UCSD-AML1 (cell line): ENCODE results near the gene PRAMEF5.
"Not testable (repeated sequence)": the region's sequence is repeated elsewhere in the genome, so short reads cannot be mapped to it uniquely, and the experiment has no call there.

Experiments used
- DNase-seq: peaks from one replicate; lab custom pipeline; 2025; ENCODE audit not compliant: unreplicated experiment; lab: John Stamatoyannopoulos, UW

PRAMEF5 gene

DNA sequence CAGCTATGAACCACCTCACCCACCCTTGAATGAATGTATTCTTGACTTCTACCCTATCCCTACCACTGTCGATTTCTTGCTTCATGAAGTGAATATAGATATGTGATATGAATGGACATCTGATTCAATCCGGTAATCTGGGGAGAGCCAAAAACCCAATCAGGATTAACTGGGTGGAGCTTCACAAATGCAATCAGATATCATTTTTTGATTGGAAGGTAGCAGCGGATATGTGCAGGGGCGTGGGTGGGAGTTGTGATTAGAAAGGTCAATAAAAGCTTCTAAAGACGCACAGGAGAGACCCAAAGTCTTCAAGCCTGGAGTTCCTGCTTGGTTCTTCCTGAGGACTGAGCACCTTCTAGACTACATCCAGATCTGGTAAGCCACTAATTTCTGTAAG, at the start of gene PRAMEF5:
Gene PRAMEF5, plus strand, starts transcription at position 301 of the 400 bp plus-strand sequence. CDS start 5,071 bp downstream, outside the sequence.
- not testable (repeated sequence) for DNase-seq

DNA sequence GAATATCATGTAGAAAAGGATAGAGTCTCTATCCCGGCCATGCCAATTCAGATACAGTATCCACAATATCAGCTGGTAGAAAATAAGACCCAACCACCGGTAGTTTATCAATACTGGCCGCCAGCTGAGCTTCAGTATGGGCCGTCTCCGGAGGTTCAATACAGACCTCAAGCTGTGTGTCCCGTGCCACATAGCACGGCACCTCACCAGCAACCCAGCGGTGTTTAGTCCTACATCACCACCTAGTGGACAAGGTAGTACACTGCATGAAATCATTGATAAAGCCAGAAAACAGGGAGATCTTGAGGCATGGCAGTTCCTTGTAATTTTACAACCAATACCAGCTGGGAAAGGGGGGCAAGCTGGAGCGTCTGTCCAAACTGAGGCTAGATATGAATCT, 45.3 kb upstream of the PRAMEF5 start:
- DNase-seq: not testable (repeated sequence)

DNA sequence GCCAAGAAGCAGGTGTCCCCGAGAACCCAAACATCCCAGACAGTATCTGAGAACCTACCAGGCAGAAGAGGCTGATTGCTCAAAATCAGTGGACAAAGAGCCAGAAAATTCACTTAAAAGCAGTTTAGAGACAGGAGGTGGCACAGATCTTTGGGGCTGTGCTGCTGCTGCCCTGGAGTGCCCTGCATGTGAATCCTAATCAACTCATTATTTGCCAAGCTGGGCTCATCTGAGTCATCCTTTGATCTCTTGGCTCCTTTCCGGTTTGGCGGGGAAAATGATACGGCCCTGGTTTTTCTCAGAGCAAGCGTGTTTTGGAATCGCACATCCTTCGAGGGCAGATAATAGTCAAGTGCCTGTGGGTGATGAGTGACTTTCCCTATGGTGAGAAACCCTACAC, 37.4 kb upstream of the PRAMEF5 start:
- DNase-seq: not testable (repeated sequence)

DNA sequence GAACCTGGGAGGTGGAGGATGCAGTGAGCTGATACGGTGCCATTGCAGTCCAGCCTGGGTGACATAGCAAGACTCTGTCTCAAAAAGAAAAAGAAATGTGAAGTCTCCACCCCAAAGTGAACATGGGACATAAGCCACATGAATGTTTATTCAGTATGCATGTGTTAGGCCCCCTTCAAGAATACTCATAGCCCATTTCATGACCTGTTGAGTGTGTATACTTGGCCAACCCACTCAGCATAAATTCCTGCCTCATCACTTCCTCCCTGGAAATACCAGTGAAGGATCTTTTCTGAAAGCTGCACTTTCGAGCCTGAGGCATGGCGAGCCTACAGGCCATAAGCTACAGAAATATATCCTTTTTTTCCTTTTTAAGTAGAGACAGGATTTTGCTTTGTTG, 34.8 kb upstream of the PRAMEF5 start:
- DNase-seq: not testable (repeated sequence)

DNA sequence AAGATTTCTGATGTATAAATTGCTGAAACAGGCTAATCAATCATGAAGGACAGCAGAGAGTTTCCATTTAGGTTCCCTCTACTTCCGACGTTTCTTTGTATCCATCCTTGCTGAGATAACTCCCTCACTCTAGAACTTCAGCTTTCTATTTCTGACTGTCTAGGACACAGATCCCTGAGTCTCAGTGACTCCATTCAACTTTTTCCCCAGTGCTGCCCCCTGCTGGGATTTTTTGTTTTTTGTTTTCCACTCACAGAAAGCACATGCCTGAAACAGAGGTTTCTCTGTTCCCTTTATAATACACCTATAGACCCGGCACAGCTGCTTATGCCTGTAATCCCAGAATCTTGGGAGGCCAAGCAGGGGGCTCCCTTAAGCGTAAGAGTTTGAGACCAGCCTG, 31.2 kb upstream of the PRAMEF5 start:
- not testable (repeated sequence) for DNase-seq

DNA sequence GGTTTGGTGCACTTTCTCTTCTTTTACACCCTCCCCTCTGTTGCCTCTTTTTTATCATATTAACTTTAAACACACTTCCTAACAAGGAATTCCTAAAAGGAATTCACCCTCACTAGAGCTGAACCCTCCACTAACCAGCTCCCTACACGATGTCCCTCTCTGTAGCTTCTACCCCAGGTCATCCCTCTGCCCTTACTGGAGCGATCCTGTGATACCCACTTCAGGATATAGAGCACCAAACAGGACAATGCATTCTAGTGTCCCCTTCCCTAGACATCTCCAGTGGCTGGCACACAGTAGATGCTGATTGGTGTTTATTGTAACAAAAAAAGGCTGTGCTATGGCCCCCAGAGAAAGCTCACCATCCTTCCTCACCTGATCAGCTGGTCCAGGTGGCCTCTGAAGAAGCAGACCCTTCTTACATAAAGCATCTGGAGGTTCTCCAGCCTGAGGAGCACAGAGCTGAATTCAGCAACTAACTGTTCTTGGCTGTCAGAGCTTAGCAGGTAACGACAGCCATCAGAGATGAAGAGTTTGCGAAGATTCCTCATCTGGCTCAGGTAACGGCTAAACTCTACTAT, 29.4 kb upstream of the PRAMEF5 start:
- no peak for DNase-seq

DNA sequence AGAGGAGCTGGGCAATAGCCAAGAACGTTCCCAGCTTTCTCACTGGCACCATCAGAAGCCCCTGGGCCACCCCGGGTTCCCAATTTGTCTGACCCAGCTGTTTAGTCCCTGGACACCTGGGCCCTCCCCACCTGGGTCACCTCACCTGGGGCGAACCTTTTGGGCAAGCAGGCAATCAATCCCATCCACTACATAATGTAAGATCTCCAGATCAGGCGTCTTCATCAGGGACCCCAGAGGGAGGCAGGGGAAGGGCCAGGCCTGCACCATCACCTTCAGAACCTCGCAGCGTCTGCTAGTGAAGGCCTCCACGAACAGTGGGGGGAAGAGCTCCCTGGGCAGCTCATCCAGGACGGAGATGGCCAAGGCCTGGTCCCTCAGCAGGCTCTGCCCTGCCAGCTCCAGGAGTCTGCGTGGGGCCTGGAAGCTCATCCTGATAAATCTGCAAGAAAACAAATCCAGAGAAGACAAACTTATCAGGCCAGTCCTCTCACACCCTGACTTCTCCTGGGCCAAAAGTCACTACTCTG, 28.3 kb upstream of the PRAMEF5 start, which contains the start of gene PRAMEF18:
Gene PRAMEF18, minus strand, starts transcription at position 480 of the 530 bp plus-strand sequence. Its CDS starts 48 bp downstream, at position 432.
- not testable (repeated sequence) for DNase-seq

DNA sequence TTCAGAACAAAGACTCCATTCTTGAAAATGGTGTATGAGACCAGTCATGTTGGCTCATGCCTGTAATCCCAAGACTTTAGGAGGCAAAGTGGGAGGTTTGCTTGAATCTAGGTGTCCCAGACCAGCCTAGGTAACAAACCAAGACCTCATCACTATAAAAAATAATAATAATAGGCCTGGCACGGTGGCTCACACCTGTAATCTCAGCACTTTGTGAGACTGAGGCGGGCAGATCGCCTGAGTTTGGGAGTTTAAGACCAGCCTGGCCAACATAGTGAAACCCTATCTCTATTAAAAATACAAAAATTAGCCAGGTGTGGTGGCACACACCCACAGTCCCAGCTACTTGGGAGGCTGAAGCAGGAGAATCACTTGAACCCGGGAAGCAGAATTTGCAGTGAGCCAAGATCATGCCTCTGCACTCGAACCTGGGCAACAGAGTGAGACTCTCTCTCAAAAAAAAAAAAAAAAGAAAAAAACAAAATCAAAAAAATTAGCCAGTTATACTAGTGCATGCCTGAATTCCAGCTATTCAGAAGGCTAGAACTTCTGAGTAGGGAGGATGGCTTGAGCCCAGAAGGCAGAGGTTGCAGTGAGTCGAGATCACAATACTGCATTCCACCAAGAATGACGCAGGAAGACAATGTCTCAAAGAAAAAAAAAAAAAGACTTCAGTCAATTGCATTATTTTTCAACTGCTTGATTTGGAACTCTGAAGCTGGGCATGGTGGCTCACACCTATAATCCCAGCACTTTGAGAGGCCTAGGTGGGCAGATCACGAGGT, 26.5 kb upstream of the PRAMEF5 start:
- DNase-seq: not testable (repeated sequence)

DNA sequence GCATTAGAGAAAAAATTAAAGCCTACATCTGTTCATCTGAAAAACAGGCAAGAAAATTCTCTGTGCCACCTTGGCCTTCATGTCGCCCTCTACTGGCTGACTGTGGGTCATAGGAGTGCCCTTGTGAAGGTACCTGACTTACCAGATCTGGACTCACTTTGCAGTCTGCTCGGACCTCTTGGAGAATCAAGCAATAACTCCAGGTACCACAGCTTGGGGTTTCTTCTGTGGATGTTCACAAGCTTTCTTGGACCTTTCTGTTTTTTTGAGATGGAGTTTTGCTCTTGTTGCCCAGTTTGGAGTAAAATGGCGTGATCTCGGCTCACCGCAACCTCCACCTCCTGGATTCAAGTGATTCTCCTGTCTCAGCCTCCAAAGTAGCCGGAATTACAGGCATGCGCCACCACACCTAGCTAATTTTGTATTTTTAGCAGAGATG, 25.6 kb upstream of the PRAMEF5 start:
- DNase-seq: peak; percentile 39

DNA sequence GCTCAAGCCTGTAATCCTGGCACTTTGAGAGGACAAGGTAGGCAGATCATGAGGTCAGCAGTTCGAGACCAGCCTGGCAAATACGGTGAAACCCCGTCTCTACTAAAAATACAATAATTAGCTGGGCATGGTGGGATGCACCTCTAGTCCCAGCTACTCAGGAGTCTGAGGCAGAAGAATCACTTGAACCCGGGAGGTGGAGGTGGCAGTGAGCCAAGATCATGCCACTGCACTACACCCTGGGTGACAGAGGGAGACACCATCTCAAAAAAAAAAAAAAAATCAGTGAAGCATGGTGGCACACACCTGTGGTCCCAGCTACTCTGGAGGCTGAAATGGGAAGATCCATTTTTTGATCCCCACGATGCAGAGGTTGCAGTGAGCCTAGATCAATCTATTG, 23.9 kb upstream of the PRAMEF5 start:
- not testable (repeated sequence) for DNase-seq

DNA sequence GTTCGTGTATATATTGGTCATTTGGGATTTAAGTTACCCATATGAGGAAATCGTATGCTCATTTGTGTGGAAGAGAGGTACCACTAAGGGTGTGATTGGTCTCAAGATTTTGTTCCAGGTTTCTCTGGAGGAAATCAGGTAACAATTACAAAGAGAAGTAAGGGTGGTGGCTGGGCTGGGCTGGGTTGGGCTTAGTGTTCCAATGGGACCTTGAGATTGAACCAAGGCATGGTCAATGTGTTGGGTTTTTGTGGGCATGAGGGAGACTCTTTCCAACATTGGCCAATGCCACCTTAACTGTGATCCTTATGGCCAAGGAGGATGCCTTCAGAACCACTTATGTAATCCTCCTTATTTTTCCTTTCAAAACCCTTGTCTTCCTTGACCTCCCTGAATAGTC, 23.4 kb upstream of the PRAMEF5 start:
- DNase-seq: not testable (repeated sequence)

DNA sequence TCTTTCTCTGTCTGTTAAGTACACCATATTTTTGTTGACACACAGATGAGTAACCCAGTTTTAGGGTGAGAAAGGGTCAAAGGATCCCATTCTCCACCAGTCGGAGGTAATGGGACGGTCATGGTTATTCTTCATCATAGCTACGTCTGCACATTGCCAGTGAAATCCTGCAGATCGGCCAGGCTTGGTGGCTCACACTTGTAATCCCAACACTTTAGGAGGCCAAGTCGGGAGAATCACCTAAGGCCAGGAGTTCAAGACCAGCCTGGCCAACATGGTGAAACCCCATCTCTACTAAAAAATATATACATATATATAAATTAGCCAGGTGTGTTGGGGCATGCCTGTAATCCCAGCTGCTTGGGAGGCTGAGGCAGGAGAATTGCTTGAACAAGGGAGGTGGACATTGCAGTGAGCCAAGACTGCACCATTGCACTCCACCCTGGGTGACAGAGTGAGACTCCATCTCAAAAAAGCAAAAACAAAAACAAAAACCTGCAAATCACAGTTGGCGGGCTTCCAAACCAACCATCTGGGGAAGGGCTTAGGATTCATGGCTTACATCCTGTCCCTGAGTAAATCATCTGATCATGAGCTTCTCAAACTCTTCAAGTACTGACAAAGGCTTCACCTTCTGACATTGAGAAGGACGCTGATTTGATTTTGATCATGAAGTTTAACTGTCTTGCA, 22.8 kb upstream of the PRAMEF5 start:
- DNase-seq: not testable (repeated sequence)

DNA sequence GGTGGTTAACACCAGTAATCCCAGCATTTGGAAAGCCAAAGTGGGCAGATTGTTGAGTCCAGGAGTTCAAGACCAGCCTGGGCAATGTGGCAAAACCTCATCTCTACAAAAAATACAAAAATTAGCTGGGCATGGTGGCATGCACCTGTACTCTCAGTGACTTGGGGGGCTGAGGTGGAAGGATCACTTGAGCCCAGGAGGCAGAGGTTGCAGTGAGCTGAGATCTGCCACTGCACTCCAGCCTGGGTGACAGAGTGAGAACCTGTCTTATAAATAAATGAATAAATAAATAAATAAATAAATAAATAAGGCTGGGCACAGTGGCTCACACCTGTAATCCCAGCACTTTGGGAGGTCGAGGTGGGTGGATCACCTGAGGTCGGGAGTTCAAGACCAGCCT, 21.9 kb upstream of the PRAMEF5 start:
- not testable (repeated sequence) for DNase-seq

DNA sequence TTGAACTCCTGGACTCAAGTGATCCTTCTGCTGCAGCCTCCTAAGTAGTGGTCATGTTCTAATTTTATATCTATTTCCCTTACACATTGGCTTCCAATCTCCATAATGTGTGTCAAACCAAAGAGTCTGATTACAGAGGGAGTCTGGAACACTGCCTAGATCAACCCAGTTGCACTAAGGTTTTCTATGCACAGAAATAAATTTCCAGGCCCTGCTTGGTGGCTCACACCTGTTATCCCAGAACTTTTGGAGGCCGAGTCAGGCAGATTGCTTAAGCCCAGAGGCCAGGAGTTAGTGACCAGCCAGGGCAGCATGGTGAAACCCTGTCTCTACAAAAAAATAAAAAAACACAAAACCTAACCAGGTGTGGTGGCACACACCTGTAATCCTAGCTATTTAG, 19.9 kb upstream of the PRAMEF5 start:
- not testable (repeated sequence) for DNase-seq

DNA sequence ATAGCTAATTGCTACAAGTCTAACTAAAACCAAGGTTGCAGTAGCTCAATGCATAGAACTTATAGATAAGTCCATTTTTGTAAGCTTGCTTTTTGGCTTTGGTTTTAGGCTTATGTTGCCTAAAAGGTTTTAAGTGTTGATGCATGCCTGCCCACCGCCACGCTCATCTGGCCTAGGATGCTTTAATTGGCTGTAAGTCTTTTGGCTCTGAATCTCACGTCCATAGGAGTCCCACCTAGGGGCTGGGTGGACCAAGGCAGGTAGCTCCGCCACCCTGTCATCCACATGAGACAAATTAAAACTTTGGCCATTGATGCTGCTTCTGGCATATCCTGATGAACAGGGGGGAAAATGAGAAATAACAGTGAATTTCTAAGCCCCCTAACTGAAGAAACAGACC, 16.4 kb upstream of the PRAMEF5 start:
- not testable (repeated sequence) for DNase-seq

DNA sequence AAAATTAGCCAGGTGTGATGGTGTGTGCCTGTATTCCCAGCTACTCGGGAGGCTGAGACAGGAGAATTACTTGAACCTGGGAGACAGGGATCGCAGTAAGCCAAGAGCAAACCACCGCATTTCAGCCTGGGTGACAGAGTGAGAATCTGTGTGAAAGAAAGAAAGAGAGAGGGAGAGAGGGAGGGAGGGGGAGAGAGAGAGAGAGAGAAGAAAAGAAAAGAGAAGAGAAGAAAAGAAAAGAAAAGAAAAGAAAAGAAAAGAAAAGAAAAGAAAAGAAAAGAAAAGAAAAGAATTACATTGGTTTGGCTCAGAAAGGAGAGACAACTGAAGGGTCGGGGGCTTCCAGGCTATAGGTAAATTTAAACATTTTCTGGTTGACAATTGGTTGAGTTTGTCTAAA, 14.4 kb upstream of the PRAMEF5 start:
- not testable (repeated sequence) for DNase-seq

DNA sequence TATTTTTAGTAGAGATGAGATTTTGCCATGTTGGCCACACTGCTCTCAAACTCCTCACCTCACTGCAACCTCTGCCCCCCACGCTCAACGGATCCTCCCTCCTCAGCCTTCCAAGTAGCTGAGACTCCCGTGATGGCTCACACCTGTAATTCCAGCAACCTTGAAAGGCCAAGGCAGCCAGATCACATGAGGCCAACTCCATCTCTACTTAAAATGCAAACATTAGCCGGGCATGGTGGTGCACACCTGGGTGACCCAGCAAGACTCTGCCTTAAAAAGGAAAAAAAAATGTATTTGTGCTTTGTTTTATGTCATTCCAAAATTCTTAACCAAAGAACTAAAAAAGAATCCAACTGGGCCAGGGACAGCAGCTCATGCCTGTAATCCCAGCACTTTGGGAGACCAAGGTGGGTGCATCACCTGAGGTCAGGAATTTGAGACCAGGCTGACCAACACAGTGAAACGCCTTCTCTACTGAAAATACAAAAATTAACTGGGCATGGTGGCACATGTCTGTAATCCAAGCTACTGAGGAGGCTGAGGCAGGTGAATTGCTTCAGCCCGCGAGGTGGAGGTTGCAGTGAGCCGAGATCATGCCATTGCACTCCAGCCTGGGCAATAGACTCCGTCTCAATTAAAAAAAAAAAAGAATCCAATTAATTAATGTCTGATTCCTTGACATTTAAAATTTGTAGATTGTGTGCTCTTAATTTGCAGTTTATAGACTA, 10.3 kb upstream of the PRAMEF5 start:
- DNase-seq: not testable (repeated sequence)

DNA sequence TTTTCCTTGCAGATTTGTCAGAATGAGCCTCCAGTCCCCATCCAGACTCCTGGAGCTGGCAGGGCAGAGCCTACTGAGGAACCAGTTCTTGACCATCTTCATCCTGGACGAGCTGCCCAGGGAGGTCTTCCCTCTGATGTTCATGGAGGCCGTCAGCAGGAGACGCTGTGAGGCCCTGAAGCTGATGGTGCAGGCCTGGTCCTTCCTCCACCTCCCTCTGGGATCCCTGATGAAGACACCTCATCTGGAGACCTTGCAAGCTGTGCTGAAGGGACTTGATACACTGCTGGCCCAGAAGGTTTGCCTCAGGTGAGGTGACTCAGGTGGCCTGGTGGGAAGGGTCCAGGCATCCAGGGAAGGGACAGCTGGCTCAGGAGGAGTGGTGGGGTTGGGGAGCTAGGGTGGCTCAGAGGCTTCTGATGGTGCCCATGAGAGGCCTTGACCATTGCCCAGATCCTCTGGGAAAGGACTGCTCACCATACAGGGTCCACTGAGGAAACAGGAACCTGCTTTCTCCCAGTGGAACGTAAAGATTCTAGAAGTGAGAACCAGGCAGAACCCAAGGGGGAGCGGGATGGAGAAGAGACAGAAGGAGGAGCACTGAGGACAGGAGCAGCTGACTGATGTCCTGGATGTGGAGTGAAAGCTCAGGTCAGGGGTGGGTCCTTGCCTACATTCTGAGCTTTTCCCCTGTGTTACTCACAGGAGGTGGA, 8.0 kb upstream of the PRAMEF5 start:
- DNase-seq: not testable (repeated sequence)

DNA sequence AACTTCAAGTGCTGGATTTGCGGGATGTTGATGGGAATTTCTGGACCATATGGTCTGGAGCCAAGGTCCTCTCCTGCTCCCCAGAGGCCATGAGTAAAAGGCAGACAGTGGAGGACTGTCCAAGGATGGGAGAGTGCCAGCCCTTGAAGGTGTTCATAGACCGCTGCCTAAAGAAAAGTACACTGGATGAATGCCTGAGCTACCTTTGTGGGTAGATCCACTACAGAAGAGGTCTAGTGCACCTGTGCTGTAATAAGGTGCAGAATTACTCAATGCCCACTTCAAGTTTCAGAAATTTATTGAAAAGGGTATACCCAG, 7.5 kb upstream of the PRAMEF5 start:
- DNase-seq: not testable (repeated sequence)

DNA sequence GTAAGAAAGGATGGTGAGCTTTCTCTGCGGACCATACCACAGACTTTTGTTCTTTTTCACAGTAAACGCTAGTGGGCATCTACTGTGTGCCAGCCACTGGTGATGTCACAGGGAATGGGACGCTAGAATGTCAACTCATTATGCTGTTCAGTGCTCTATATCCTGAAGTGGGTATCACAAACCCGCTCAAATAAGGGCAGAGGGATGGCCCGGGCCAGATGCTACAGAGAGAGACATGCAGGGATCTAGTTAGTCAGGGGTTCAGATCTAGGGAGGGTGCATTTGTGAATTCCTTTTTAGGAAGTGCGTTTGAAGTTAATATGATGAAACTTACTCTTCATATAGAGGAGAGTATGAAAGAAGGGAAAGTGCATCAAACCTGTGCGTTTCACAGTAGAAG, 6.9 kb upstream of the PRAMEF5 start:
- DNase-seq: not testable (repeated sequence)
